ENCODE results near the gene DAPP1.

The DAPP1 gene

DNA sequence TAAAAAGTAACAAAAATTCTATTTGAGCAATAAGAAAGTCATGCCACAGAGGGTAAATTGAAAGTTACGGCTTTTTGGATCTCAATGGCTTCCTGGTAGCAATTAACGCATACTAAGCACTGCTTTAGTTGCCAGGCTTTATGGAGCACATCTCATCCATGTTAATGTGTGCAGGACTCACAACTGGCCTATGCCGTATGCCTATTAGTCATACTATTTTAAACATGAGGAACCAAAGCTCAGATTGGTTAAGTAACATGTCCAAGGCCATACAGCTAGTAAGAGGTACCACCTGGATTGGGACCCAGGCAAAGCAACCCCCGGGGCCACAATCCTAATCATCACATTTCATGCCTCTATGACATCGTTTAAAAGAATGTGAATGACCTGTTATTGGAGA is 17.1 kb downstream of the DAPP1 start:
- H3K4me3 ChIP-seq (ENCODE audit: low read depth, low read length) = no peak overlapping the region
- TF ChIP-seq, protein P1, sequence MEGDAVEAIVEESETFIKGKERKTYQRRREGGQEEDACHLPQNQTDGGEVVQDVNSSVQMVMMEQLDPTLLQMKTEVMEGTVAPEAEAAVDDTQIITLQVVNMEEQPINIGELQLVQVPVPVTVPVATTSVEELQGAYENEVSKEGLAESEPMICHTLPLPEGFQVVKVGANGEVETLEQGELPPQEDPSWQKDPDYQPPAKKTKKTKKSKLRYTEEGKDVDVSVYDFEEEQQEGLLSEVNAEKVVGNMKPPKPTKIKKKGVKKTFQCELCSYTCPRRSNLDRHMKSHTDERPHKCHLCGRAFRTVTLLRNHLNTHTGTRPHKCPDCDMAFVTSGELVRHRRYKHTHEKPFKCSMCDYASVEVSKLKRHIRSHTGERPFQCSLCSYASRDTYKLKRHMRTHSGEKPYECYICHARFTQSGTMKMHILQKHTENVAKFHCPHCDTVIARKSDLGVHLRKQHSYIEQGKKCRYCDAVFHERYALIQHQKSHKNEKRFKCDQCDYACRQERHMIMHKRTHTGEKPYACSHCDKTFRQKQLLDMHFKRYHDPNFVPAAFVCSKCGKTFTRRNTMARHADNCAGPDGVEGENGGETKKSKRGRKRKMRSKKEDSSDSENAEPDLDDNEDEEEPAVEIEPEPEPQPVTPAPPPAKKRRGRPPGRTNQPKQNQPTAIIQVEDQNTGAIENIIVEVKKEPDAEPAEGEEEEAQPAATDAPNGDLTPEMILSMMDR (IDR thresholded peaks at IDR 0.05; ENCODE audit: low read depth, low read length) = no peak

DNA sequence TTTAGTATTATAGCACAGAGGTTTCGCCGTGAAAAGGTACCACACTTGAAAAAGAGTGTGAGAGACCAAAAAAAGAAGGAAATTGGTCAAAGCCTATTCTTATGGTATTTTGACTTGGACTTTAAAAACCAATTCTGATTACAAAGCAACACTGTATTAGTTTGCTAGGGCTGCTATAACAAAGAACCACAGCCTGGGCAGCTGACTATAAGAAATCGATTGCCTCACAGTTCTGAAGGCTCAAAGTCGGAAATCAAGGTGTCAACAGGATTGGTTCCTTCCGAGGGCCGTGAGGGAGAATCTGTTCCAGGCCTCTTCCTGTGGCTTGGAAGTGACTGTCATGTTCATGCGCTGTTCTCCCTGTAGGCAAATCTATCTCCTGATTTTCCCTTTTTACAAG is 17.9 kb downstream of the DAPP1 start:
- H3K4me3 ChIP-seq (ENCODE audit: low read depth, low read length) = no peak overlapping the region
- TF ChIP-seq, protein P1 (IDR thresholded peaks at IDR 0.05; ENCODE audit: low read depth, low read length) = no peak

DNA sequence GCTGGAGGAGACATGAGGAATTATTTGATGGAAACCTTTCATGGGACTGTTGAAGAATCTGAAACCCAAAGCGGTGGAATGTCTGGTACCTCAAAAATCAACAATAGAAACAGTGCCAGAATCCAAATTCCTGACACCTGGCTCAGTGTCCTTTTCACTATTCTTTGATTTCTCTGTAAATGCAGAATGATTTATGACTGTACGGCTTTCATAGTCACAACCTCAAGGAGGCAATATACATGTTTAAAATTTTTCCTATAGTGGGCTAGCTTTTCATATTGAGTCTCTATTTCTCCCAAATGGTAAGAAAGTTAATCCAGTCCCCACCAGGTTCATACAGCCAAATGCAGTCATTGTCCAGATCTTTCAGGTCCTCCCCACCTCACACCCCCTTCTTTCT is 19.3 kb downstream of the DAPP1 start:
- TF ChIP-seq, protein P1 (IDR thresholded peaks at IDR 0.05; ENCODE audit: low read depth, low read length) = no peak
- no peak overlapping the region for H3K4me3 ChIP-seq (ENCODE audit: low read depth, low read length)

DNA sequence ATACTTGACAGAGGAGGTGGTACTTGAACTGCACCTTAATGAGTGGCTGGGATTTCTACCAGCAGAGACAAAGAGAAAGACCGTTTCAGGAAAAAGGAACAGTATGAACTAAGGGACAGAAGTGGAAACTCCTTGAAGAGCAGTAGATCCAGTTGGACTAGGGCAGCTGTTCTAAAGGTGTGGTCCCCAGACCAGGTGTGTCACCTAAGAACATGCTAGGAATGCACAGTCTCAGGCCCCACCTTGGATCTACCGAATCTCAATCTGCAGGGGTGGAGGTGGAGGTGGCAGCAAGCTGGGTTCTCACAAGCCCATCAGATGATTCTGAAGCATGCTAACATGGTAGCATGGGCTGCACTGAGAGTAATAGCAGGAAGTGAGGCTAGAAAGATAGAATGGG is 22.3 kb downstream of the DAPP1 start:
- no peak overlapping the region for H3K4me3 ChIP-seq (ENCODE audit: low read depth, low read length)
- TF ChIP-seq, protein P1 (IDR thresholded peaks at IDR 0.05; ENCODE audit: low read depth, low read length) = no peak

DNA sequence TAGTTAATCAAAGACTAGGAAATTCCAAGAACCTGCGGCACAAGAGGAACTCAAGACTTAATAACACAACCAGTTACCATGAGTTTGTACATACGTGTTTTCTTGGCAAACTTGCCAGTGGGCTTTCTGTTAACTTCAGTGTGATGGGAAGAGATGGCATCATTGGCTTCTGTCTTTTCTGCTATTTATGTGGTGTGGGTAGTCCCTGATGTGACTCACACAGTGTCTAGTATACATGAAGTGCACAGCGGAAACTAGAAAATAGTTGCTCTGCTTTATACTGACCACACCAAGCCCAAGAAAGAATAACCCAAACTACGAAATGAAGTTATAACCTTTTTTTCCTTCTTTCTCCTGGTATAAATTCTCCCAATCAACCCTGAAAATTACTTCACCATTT is 24.5 kb downstream of the DAPP1 start:
- no peak overlapping the region for H3K4me3 ChIP-seq (ENCODE audit: low read depth, low read length)
- TF ChIP-seq, protein P1 (IDR thresholded peaks at IDR 0.05; ENCODE audit: low read depth, low read length) = no peak

DNA sequence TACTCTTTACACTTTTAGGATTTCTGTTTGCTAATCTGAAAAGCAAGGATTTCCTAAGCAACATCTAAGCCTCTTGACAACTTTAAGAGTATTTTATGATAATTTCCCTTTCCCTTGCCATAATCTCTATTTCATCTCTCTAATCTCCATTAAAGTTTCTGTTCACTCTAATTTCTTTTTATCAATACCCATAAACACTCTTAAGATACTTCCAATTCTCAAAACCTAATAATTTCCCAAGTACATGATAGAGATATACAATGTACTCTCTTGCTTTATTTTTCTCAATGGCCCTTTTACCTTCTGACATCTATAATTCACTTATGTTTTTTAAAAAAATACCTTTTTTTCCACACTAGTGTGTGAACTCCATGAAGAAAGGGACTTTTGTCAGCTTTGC is 26.8 kb downstream of the DAPP1 start:
- no peak overlapping the region for H3K4me3 ChIP-seq (ENCODE audit: low read depth, low read length)
- TF ChIP-seq, protein P1 (IDR thresholded peaks at IDR 0.05; ENCODE audit: low read depth, low read length) = no peak

DNA sequence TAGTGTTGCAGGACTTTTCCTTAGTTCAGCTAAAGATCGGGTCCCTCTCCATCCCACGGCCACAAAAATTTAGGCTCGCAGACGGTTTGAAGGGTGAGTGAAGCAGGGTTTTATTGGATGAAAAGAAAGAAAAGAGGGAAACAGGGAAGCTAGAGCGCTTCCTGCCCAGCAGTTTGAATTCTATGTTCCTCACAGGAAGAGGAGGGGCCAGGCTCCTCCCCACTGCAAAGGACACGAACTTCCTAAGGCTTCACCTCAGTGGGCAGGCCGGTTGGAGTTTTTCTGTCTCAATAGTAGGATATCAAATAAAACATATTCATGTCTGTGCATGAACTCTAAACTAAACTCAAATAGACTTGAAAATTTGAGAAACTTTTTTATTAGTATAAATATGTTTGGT is 27.4 kb downstream of the DAPP1 start:
- no peak overlapping the region for H3K4me3 ChIP-seq (ENCODE audit: low read depth, low read length)
- TF ChIP-seq, protein P1 (IDR thresholded peaks at IDR 0.05; ENCODE audit: low read depth, low read length) = no peak
